H9 (cell line): Measurements from ENCODE around the gene PCDH9. TPM values are rescaled to one million over a fixed set of nuclear protein-coding genes. Genes with fewer than 3 reads are reported as not detected.

ENCODE experiments used
- DNase-seq: peaks from one replicate; pipeline ENCODE4 v3.0.0-alpha.2; 2017
- H2AFZ ChIP-seq: one replicate; pipeline ENCODE4 v1.6.1; 2013; ENCODE audit warnings: mild to moderate bottlenecking, low read length, control low read depth, moderate library complexity
- H2AK5ac ChIP-seq: 2 replicates; pipeline ENCODE4 v1.6.1; 2013; ENCODE audit warnings: low read length, control low read depth, mixed read lengths; ENCODE audit not compliant: insufficient read length
- H2BK120ac ChIP-seq: one replicate; pipeline ENCODE4 v1.6.1; 2013; ENCODE audit warnings: low read depth, mild to moderate bottlenecking, low read length, control low read depth, inconsistent platforms; ENCODE audit not compliant: poor library complexity, severe bottlenecking
- H2BK12ac ChIP-seq: 2 replicates; pipeline ENCODE4 v1.6.1; 2013; ENCODE audit warnings: low read length, control low read depth, mixed read lengths, low read depth; ENCODE audit not compliant: insufficient read length
- H2BK15ac ChIP-seq: 2 replicates; pipeline ENCODE4 v1.6.1; 2013; ENCODE audit warnings: low read depth, low read length, control low read depth
- H2BK20ac ChIP-seq: one replicate; pipeline ENCODE4 v1.6.1; 2013; ENCODE audit warnings: low read depth, mild to moderate bottlenecking, low read length, control low read depth, inconsistent platforms; ENCODE audit not compliant: poor library complexity, severe bottlenecking
- H2BK5ac ChIP-seq: 2 replicates; pipeline ENCODE4 v1.6.1; 2013; ENCODE audit warnings: low read length, control low read depth, mixed read lengths; ENCODE audit not compliant: insufficient read length
- H3K14ac ChIP-seq: 2 replicates; pipeline ENCODE4 v1.6.1; 2013; ENCODE audit warnings: low read length, control low read depth; ENCODE audit not compliant: insufficient read depth
- H3K18ac ChIP-seq: 2 replicates; pipeline ENCODE4 v1.6.1; 2013; ENCODE audit warnings: low read depth, mild to moderate bottlenecking, mixed read lengths, low read length, control low read depth; ENCODE audit not compliant: insufficient read length
- H3K23ac ChIP-seq: 2 replicates; pipeline ENCODE4 v1.6.1; 2013; ENCODE audit warnings: low read length, control low read depth, mixed read lengths, low read depth; ENCODE audit not compliant: insufficient read length
- H3K23me2 ChIP-seq: 2 replicates; pipeline ENCODE4 v1.6.1; 2013; ENCODE audit warnings: low read depth, mild to moderate bottlenecking, mixed read lengths, low read length, control low read depth; ENCODE audit not compliant: insufficient read length, poor library complexity, severe bottlenecking
- H3K27ac ChIP-seq: 2 replicates; pipeline ENCODE4 v1.5.1; 2013; ENCODE audit warnings: low read length, control low read depth, mixed read lengths, low read depth; ENCODE audit not compliant: insufficient read length
- H3K27me3 ChIP-seq: 2 replicates; pipeline ENCODE4 v1.6.1; 2013; ENCODE audit warnings: low read length, control low read depth, inconsistent platforms; ENCODE audit not compliant: insufficient read depth
- H3K4ac ChIP-seq: 2 replicates; pipeline ENCODE4 v1.6.1; 2013; ENCODE audit warnings: low read depth, mild to moderate bottlenecking, control low read depth, inconsistent platforms, low read length, moderate library complexity
- H3K4me1 ChIP-seq: 2 replicates; pipeline ENCODE4 v1.6.1; 2013; ENCODE audit warnings: low read length, control low read depth, inconsistent platforms; ENCODE audit not compliant: insufficient read depth
- H3K4me2 ChIP-seq: 2 replicates; pipeline ENCODE4 v1.6.1; 2013; ENCODE audit warnings: low read length, control low read depth, mixed read lengths; ENCODE audit not compliant: insufficient read length, insufficient read depth
- H3K56ac ChIP-seq: 2 replicates; pipeline ENCODE4 v1.6.1; 2013; ENCODE audit warnings: low read depth, mild to moderate bottlenecking, mixed read lengths, low read length, control low read depth; ENCODE audit not compliant: insufficient read length
- H3K79me1 ChIP-seq: 2 replicates; pipeline ENCODE4 v1.6.1; 2013; ENCODE audit warnings: low read depth, mild to moderate bottlenecking, moderate library complexity, low read length, control low read depth, inconsistent platforms; ENCODE audit not compliant: insufficient read depth, poor library complexity, severe bottlenecking
- H3K79me2 ChIP-seq: 2 replicates; pipeline ENCODE4 v1.6.1; 2013; ENCODE audit warnings: low read length, control low read depth, inconsistent platforms; ENCODE audit not compliant: insufficient read depth
- H3K9ac ChIP-seq: 2 replicates; pipeline ENCODE4 v1.6.1; 2013; ENCODE audit warnings: low read length, control low read depth, mixed read lengths; ENCODE audit not compliant: insufficient read length; ENCODE audit errors: extremely low read depth
- H3K9me3 ChIP-seq: one replicate; pipeline ENCODE4 v1.6.1; 2013; ENCODE audit warnings: low read depth, low read length, inconsistent platforms; ENCODE audit not compliant: control insufficient read depth
- H3T11ph ChIP-seq: one replicate; pipeline ENCODE4 v1.6.1; 2013; ENCODE audit warnings: mild to moderate bottlenecking, low read length, control low read depth, inconsistent platforms
- H4K20me1 ChIP-seq: one replicate; pipeline ENCODE4 v1.6.1; 2013; ENCODE audit not compliant: control insufficient read depth, insufficient read length, insufficient read depth
- H4K5ac ChIP-seq: 2 replicates; pipeline ENCODE4 v1.6.1; 2013; ENCODE audit warnings: low read depth, mild to moderate bottlenecking, mixed read lengths, low read length, control low read depth; ENCODE audit not compliant: insufficient read length
- H4K8ac ChIP-seq: replicated peaks from 2 replicates; pipeline ENCODE4 v1.6.1; 2013; ENCODE audit warnings: low read length, control low read depth, mixed read lengths, low read depth; ENCODE audit not compliant: insufficient read length
- H4K91ac ChIP-seq: 2 replicates; pipeline ENCODE4 v1.6.1; 2013; ENCODE audit warnings: low read depth, mild to moderate bottlenecking, moderate library complexity, mixed read lengths, low read length, control low read depth; ENCODE audit not compliant: insufficient read length
- H3K27ac Mint-ChIP-seq, 3 experiments: 2 replicates in 2 of 3; 3 replicates in 1 of 3; pipeline ENCODE4 v1.8.0; 2020 to 2021; ENCODE audit warnings: mixed read lengths in 3 of 3, mild to moderate bottlenecking in 1 of 3, moderate library complexity in 1 of 3
- H3K27me3 Mint-ChIP-seq: 2 replicates; pipeline ENCODE4 v1.8.0; 2021; ENCODE audit warnings: low read depth, mild to moderate bottlenecking, moderate library complexity, mixed read lengths
- H3K36me3 Mint-ChIP-seq, 3 experiments: 2 replicates in 2 of 3; 3 replicates in 1 of 3; pipeline ENCODE4 v1.8.0; 2020 to 2021; ENCODE audit warnings: low read depth in 3 of 3, mixed read lengths in 3 of 3; ENCODE audit not compliant: insufficient read depth in 1 of 3
- H3K4me1 Mint-ChIP-seq, 2 experiments: 2 replicates each; pipeline ENCODE4 v1.8.0; 2020; ENCODE audit warnings: mixed read lengths in 2 of 2
- H3K4me3 Mint-ChIP-seq, 2 experiments: 2 replicates in 1 of 2; 3 replicates in 1 of 2; pipeline ENCODE4 v1.8.0; 2020 to 2021; ENCODE audit warnings: mild to moderate bottlenecking in 2 of 2, mixed read lengths in 2 of 2, moderate library complexity in 1 of 2
- H3K9me3 Mint-ChIP-seq, 2 experiments: 2 replicates in 1 of 2; 3 replicates in 1 of 2; pipeline ENCODE4 v1.8.0; 2020; ENCODE audit warnings: mild to moderate bottlenecking in 2 of 2, mixed read lengths in 2 of 2, moderate library complexity in 1 of 2
- CTCF ChIP-seq: fragments of 200-600 bp; sonication (generic); conservative IDR thresholded peaks from 3 replicates; pipeline ENCODE4 v1.8.0; 2021; ENCODE audit warnings: antibody characterized with exemption, mild to moderate bottlenecking
- WGBS: extraction: QIAGEN DNeasy Blood & Tissue Kit; methylation state at CpG from one replicate; pipeline ENCODE4 v1.1.7; 2013; ENCODE audit warnings: missing lambda C conversion rate, low lambda C conversion rate, mixed read lengths; ENCODE audit not compliant: insufficient read length; ENCODE audit errors: extremely low coverage; 5-methylcytosine and 5-hydroxymethylcytosine counted together
- total RNA-seq: library from RNA; stranded (reverse); gene quantifications from 2 replicates; pipeline ENCODE4 v1.2.1, GENCODE V29; 2021

Gene PCDH9
- total RNA-seq, 1 experiment from 2014 or later, result 0.11 TPM

GRCh38 chr13:66809485-66809884 lies 420.7 kb downstream of the PCDH9 start:
- H2AK5ac ChIP-seq, result no peak overlapping the region
- H2BK15ac ChIP-seq, result no peak overlapping the region
- H4K8ac ChIP-seq, result no peak overlapping the region
- H3K9ac ChIP-seq, result no peak overlapping the region
- Mint-ChIP-seq H3K27me3 (no peaks in the 10 kb centered on the region), H3K36me3 (peaks cover 2 to 9% (median 3%) of the 10 kb centered on the region in 3 experiments; a peak in 4 of 7 replicates), H3K27ac (no peak overlapping the region), H3K4me1 (0 out of 4 replicates have a peak, but pooled peaks cover 0 to 3% of the 10 kb centered on the region in 2 experiments), H3K4me3 (no peak overlapping the region), H3K9me3 (peaks cover 3 to 7% of the 10 kb centered on the region in 2 experiments; a peak in 4 of 5 replicates)
- no peak overlapping the region for H2BK5ac ChIP-seq
- no peaks in the 10 kb centered on the region for H3K4me1 ChIP-seq
- no peak overlapping the region for H3K4me2 ChIP-seq
- no peak overlapping the region for H4K91ac ChIP-seq
- no peak overlapping the region for H3K14ac ChIP-seq
- TF ChIP-seq CTCF, result no peak
- DNase-seq, result no peak
- H2BK20ac ChIP-seq, result no peak overlapping the region
- no peaks in the 10 kb centered on the region for H3K79me2 ChIP-seq
- H3K23me2 ChIP-seq, result no peaks in the 10 kb centered on the region
- H3K18ac ChIP-seq, result no peak overlapping the region
- H3K56ac ChIP-seq, result no peak overlapping the region
- H4K20me1 ChIP-seq, result no peaks in the 10 kb centered on the region
- no peak overlapping the region for H2AFZ ChIP-seq
- H3K9me3 ChIP-seq, result no peaks in the 10 kb centered on the region
- no peak overlapping the region for H3T11ph ChIP-seq
- no peaks in the 10 kb centered on the region for H3K27me3 ChIP-seq
- H2BK12ac ChIP-seq, result no peak overlapping the region
- H3K79me1 ChIP-seq, result no peaks in the 10 kb centered on the region
- H3K27ac ChIP-seq, result no peak overlapping the region
- H4K5ac ChIP-seq, result no peak overlapping the region
- H2BK120ac ChIP-seq, result no peak overlapping the region
- no peak overlapping the region for H3K4ac ChIP-seq
- WGBS, result no CpG with 5 or more reads among the region's 1 CpG
- no peak overlapping the region for H3K23ac ChIP-seq
